A673 (cell line): Measurements from ENCODE around the gene TWNK. TPM values are rescaled to one million over a fixed set of nuclear protein-coding genes. Genes with fewer than 3 reads are reported as not detected.

Experiments
- Bru-seq: library from RNA; stranded (reverse); fragments of 400-500 nt; gene quantifications from one replicate; lab custom pipeline; 2021; lab: Mats Ljungman, UMichigan
- BruChase-seq, 2 experiments: library from RNA; stranded (reverse); fragments of 400-500 nt; gene quantifications; one replicate each; lab custom pipeline; 2021; lab: Mats Ljungman, UMichigan
- BruUV-seq: library from RNA; stranded (reverse); fragments of 400-500 nt; replicated peaks from 2 replicates; lab custom pipeline; 2021; lab: Mats Ljungman, UMichigan
- CTCF ChIA-PET: fragments of 300-600 bp; sonication (Branson Sonifier 250); formaldehyde crosslinking; loops from one replicate; lab custom pipeline; 2022; ENCODE audit warnings: antibody characterized with exemption; lab: Charles Lee
- POLR2A ChIA-PET: fragments of 300-600 bp; sonication (Branson Sonifier 250); formaldehyde crosslinking; loops from one replicate; lab custom pipeline; 2022; ENCODE audit warnings: antibody characterized with exemption; ENCODE audit not compliant: low non-redundant PET; lab: Charles Lee
- DNase-seq: peaks from one replicate; pipeline ENCODE4 v3.0.0-alpha.2; 2015; ENCODE audit warnings: low spot score
- H3K27ac ChIP-seq: fragments of 200-600 bp; sonication (generic); 2 replicates; pipeline ENCODE4 v1.5.1; 2016; ENCODE audit warnings: mixed run types, low read depth, mild to moderate bottlenecking, mixed read lengths, antibody characterized with exemption, low read length; ENCODE audit not compliant: poor library complexity, severe bottlenecking
- H3K27me3 ChIP-seq: fragments of 200-600 bp; sonication (generic); replicated peaks from 2 replicates; pipeline ENCODE4 v1.6.1; 2017; ENCODE audit warnings: mixed run types, low read depth, mild to moderate bottlenecking, mixed read lengths, antibody characterized with exemption, low read length; ENCODE audit not compliant: insufficient read depth, poor library complexity
- H3K36me3 ChIP-seq: fragments of 200-600 bp; sonication (generic); 2 replicates; pipeline ENCODE4 v1.6.1; 2016; ENCODE audit warnings: mixed run types, mild to moderate bottlenecking, mixed read lengths, antibody characterized with exemption, low read length; ENCODE audit not compliant: insufficient read depth, poor library complexity, severe bottlenecking
- H3K4me1 ChIP-seq: fragments of 200-600 bp; sonication (generic); 2 replicates; pipeline ENCODE4 v1.6.1; 2017; ENCODE audit warnings: mixed run types, mild to moderate bottlenecking, mixed read lengths, antibody characterized with exemption, low read length; ENCODE audit not compliant: insufficient read depth, poor library complexity, severe bottlenecking
- H3K4me3 ChIP-seq: fragments of 200-600 bp; sonication (generic); 2 replicates; pipeline ENCODE4 v1.5.1; 2016; ENCODE audit warnings: low read depth, mixed run types, mild to moderate bottlenecking, mixed read lengths, low read length; ENCODE audit not compliant: poor library complexity, severe bottlenecking
- H3K9me3 ChIP-seq: fragments of 200-600 bp; sonication (generic); 2 replicates; pipeline ENCODE4 v1.6.1; 2016; ENCODE audit warnings: mixed run types, low read depth, mild to moderate bottlenecking, mixed read lengths, antibody characterized with exemption, low read length; ENCODE audit not compliant: poor library complexity, severe bottlenecking
- EZH2 ChIP-seq: fragments of 200-600 bp; sonication (generic); IDR thresholded peaks from 2 replicates; pipeline ENCODE4 v1.6.1; 2017; ENCODE audit warnings: borderline replicate concordance, low read depth, mild to moderate bottlenecking, mixed read lengths, antibody characterized with exemption, low read length; ENCODE audit not compliant: poor library complexity, severe bottlenecking
- intact Hi-C: fragments of 100-400 bp; cut with micrococcal nuclease; formaldehyde crosslinking; loops from one replicate; pipeline ENCODE4 v1.10.0; 2022; ENCODE audit not compliant: unreplicated experiment
- long read RNA-seq: library from polyadenylated mRNA; stranded (forward); transcript quantifications from one replicate; pipeline ENCODE4 v2.0.0, GENCODE V29; 2022
- total RNA-seq: library from RNA; stranded (reverse); gene quantifications from 2 replicates; pipeline ENCODE4 v1.2.3, GENCODE V29; 2021
- TF ChIP-seq, protein P1 (sequence below): fragments of 300-800, 200-600 bp; sonication (generic); conservative IDR thresholded peaks from 2 replicates; pipeline ENCODE4 v1.5.1; 2017; ENCODE audit warnings: low read depth, mild to moderate bottlenecking, antibody characterized with exemption, low read length, moderate library complexity, mixed read lengths

The TWNK gene
- total RNA-seq: 29.5 and 30.8 TPM in 2 replicates
- percentile 79 among the genes with signal in this experiment for Bru-seq, nascent RNA
- BruChase-seq, experiment 1, labeled RNA remaining after a 2-hour chase: percentile 90 among the genes with signal in this experiment
- percentile 89 among the genes with signal in this experiment for BruChase-seq, experiment 2, labeled RNA remaining after a 6-hour chase
- long read RNA-seq, partial matches to known transcripts: 0 of 16 reads
- long read RNA-seq, other reads (novel, unspliced or antisense): 10 of 16 reads

- peak within 1 kb of the TSS; percentile 93 for H3K4me3 ChIP-seq
- DNase-seq: peak; percentile 90
- no peaks in the 10 kb centered on the region for H3K27me3 ChIP-seq
- TF ChIP-seq EZH2: no peak
- TF ChIP-seq, protein P1, sequence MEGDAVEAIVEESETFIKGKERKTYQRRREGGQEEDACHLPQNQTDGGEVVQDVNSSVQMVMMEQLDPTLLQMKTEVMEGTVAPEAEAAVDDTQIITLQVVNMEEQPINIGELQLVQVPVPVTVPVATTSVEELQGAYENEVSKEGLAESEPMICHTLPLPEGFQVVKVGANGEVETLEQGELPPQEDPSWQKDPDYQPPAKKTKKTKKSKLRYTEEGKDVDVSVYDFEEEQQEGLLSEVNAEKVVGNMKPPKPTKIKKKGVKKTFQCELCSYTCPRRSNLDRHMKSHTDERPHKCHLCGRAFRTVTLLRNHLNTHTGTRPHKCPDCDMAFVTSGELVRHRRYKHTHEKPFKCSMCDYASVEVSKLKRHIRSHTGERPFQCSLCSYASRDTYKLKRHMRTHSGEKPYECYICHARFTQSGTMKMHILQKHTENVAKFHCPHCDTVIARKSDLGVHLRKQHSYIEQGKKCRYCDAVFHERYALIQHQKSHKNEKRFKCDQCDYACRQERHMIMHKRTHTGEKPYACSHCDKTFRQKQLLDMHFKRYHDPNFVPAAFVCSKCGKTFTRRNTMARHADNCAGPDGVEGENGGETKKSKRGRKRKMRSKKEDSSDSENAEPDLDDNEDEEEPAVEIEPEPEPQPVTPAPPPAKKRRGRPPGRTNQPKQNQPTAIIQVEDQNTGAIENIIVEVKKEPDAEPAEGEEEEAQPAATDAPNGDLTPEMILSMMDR: no peak
- H3K4me1 ChIP-seq: peaks cover 24% of the 10 kb centered on the region
- H3K9me3 ChIP-seq: no peaks in the 10 kb centered on the region
- ChIA-PET CTCF (interaction anchor here (1.2 kb wide), 1 partner anchor 11 kb away, joined by 4 read pairs; no protein-coding TSS in a partner anchor), POLR2A (no interaction called here)
- no TSS peak for BruUV-seq
- H3K36me3 ChIP-seq: peaks cover 34% of the 10 kb centered on the region
- H3K27ac ChIP-seq: peak within 1 kb of the TSS; percentile 83
- intact Hi-C loops: no loop called here
Measured at GRCh38 chr10:100986952-100987684, at the start of gene TWNK, which contains the start of gene MRPL43. TWNK (plus strand) TSS chr10:100987543; CDS start chr10:100988211, 668 bp downstream. MRPL43 (minus strand) TSS chr10:100987497; CDS start chr10:100987443, 54 bp downstream.

DNA sequence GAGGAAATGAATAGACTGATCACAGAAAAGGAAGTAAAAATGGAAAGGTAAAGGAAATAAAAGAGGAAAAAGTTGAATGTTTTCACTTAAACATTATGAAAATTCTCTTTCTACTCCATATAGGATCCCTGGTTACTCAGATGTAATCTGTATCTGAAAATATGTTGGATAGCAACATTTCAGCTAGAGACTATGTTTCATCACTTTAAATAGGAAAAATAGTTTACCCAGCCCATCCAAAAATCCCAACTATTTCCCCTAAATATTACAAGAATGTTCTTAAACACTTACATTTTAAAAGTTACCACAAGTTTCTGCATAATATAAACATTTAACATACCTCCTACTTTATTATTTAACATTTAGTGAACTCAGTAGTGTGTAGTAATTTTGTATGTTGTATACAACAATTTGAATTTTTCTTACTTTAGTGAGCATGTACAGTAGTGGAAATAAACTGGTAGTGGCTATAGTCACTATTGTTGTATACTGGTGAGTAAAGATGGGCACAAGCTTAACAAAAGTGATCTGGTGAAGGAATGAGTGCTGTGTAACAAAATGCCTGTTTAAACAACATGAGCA lies 47.5 kb upstream of the TWNK start:
- Histone ChIP-seq H3K27me3 (no peaks in the 10 kb centered on the region), H3K36me3 (peaks cover 65% of the 10 kb centered on the region), H3K4me3 (no peak overlapping the region), H3K4me1 (no peaks in the 10 kb centered on the region), H3K9me3 (no peaks in the 10 kb centered on the region), H3K27ac (no peak overlapping the region)
- intact Hi-C loops: no loop called here
- no TSS peak for BruUV-seq
- POLR2A ChIA-PET: no interaction called here
- CTCF ChIA-PET: no interaction called here
- DNase-seq: no peak
- TF ChIP-seq EZH2: no peak
- TF ChIP-seq, protein P1: no peak

- POLR2A ChIA-PET: no interaction called here
Measured at GRCh38 chr10:100942229-100942628, 45.1 kb upstream of the TWNK start.

More at GRCh38 chr10:100942229-100942628, 45.1 kb upstream of the TWNK start:
- H3K36me3 ChIP-seq: peaks cover 86% of the 10 kb centered on the region
- CTCF ChIA-PET: no interaction called here
- no peaks in the 10 kb centered on the region for H3K9me3 ChIP-seq
- DNase-seq: no peak
- no peaks in the 10 kb centered on the region for H3K4me1 ChIP-seq
- no peaks in the 10 kb centered on the region for H3K27me3 ChIP-seq
- H3K27ac ChIP-seq: no peak overlapping the region
- intact Hi-C loops: no loop called here
- no TSS peak for BruUV-seq
- H3K4me3 ChIP-seq: no peak overlapping the region
- TF ChIP-seq, protein P1: no peak
- no peak for TF ChIP-seq EZH2
